SU-DHL-6 (cell line): ENCODE results near the gene COLQ.

Source experiments
- H2AFZ ChIP-seq: fragments of 200-600 bp; sonication (generic); 2 replicates; pipeline ENCODE4 v1.6.1; 2014; ENCODE audit warnings: low read depth, mild to moderate bottlenecking, moderate library complexity, mixed read lengths, antibody characterized with exemption, low read length; ENCODE audit not compliant: severe bottlenecking
- H3F3A ChIP-seq: fragments of 200-600 bp; shearing (Covaris generic); 2 replicates; pipeline ENCODE4 v1.6.0; 2016; ENCODE audit warnings: antibody characterized with exemption, mild to moderate bottlenecking; ENCODE audit not compliant: insufficient read depth
- H3K27ac ChIP-seq: fragments of 200-600 bp; sonication (generic); 2 replicates; pipeline ENCODE4 v1.5.1; 2016; ENCODE audit warnings: low read depth, mild to moderate bottlenecking, low read length, moderate library complexity, mixed read lengths
- H3K27me3 ChIP-seq: fragments of 200-600 bp; sonication (generic), shearing (Covaris generic); 2 replicates; pipeline ENCODE4 v1.6.0; 2014; ENCODE audit warnings: mild to moderate bottlenecking, low read length
- H3K36me3 ChIP-seq: fragments of 200-600 bp; sonication (generic); 2 replicates; pipeline ENCODE4 v1.6.1; 2014; ENCODE audit warnings: mild to moderate bottlenecking, low read length, mixed read lengths
- H3K4me2 ChIP-seq: fragments of 300-600, 200-600 bp; shearing (Covaris generic), sonication (generic); 2 replicates; pipeline ENCODE4 v1.6.0; 2014; ENCODE audit warnings: low read length, low read depth, mild to moderate bottlenecking; ENCODE audit not compliant: poor library complexity, severe bottlenecking
- H3K4me3 ChIP-seq: fragments of 200-600 bp; sonication (generic); 2 replicates; pipeline ENCODE4 v1.5.1; 2014; ENCODE audit warnings: antibody characterized with exemption, low read length, mild to moderate bottlenecking, mixed read lengths; ENCODE audit not compliant: insufficient read depth, poor library complexity, severe bottlenecking
- H3K79me2 ChIP-seq: fragments of 200-600 bp; sonication (generic); 2 replicates; pipeline ENCODE4 v1.6.1; 2014; ENCODE audit warnings: mild to moderate bottlenecking, low read length, moderate library complexity; ENCODE audit not compliant: insufficient read depth
- H3K9ac ChIP-seq: fragments of 200-600 bp; sonication (generic); 2 replicates; pipeline ENCODE4 v1.7.0; 2014; ENCODE audit warnings: mild to moderate bottlenecking, low read length
- H3K9me2 ChIP-seq: fragments of 200-600 bp; sonication (generic); replicated peaks from 2 replicates; pipeline ENCODE4 v1.6.1; 2014; ENCODE audit warnings: low read length; ENCODE audit not compliant: insufficient read depth
- H3K9me3 ChIP-seq: fragments of 200-600 bp; sonication (generic); 2 replicates; pipeline ENCODE4 v1.6.1; 2014; ENCODE audit warnings: low read length, mixed read lengths; ENCODE audit not compliant: insufficient read depth
- H4K20me1 ChIP-seq: fragments of 200-600 bp; sonication (generic); 2 replicates; pipeline ENCODE4 v1.6.1; 2014; ENCODE audit warnings: low read depth, mild to moderate bottlenecking, antibody characterized with exemption, low read length, moderate library complexity, mixed read lengths
- EZH2phosphoT487 ChIP-seq: fragments of 200-600 bp; sonication (generic), shearing (Covaris generic); conservative IDR thresholded peaks from 2 replicates; pipeline ENCODE4 v1.6.1; 2018; ENCODE audit warnings: mild to moderate bottlenecking, antibody characterized with exemption, low read length, moderate library complexity, mixed read lengths
- TF ChIP-seq, protein P1 (sequence below): fragments of 200-600 bp; sonication (generic); IDR thresholded peaks from one replicate; pipeline ENCODE4 v1.5.1; 2017; ENCODE audit warnings: antibody characterized with exemption, mild to moderate bottlenecking, low read length, moderate library complexity; ENCODE audit not compliant: insufficient read depth, poor library complexity, severe bottlenecking

The COLQ gene

DNA sequence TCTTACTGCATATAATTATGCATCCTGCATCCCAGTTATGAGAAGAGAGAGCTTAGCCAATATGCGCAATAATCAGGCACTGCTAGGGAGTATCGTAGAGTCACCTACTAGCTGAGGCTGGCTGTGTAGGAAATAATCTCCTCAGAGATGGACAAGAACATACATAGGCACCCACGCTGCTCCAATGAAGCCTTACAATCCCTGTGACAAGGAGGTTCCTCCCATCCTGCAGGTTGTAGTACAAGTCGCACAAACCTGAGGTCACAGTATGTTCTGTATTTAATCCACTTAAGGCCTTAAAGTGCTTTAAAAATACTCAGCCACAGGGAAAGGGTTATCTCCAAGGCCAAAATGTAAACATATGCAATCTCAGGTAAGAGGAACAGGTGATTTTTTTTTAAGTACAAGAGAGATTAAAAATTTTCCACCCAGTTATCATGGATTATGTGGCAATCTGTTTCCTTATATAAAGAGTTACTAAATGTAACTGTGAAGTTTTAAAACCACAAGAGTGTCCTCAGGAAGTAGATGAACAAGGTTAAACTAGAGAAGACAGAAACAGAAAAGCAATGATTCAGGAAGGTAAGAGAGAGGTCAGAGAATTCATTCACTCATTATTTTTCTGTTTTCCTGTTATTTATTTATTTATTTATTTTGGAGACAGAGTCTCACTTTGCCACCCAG is 7.5 kb upstream of the COLQ start:
- Histone ChIP-seq H3K27me3 (no peaks in the 10 kb centered on the region), H3K4me3 (no peak overlapping the region), H3K9me2 (no peaks in the 10 kb centered on the region), H4K20me1 (no peaks in the 10 kb centered on the region), H2AFZ (no peak overlapping the region), H3K4me2 (no peak overlapping the region), H3K9me3 (no peaks in the 10 kb centered on the region), H3K27ac (no peak overlapping the region), H3F3A (no peaks in the 10 kb centered on the region), H3K79me2 (no peaks in the 10 kb centered on the region), H3K36me3 (no peaks in the 10 kb centered on the region), H3K9ac (no peak overlapping the region)
- no peak for TF ChIP-seq EZH2phosphoT487
- TF ChIP-seq, protein P1, sequence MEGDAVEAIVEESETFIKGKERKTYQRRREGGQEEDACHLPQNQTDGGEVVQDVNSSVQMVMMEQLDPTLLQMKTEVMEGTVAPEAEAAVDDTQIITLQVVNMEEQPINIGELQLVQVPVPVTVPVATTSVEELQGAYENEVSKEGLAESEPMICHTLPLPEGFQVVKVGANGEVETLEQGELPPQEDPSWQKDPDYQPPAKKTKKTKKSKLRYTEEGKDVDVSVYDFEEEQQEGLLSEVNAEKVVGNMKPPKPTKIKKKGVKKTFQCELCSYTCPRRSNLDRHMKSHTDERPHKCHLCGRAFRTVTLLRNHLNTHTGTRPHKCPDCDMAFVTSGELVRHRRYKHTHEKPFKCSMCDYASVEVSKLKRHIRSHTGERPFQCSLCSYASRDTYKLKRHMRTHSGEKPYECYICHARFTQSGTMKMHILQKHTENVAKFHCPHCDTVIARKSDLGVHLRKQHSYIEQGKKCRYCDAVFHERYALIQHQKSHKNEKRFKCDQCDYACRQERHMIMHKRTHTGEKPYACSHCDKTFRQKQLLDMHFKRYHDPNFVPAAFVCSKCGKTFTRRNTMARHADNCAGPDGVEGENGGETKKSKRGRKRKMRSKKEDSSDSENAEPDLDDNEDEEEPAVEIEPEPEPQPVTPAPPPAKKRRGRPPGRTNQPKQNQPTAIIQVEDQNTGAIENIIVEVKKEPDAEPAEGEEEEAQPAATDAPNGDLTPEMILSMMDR = no peak

DNA sequence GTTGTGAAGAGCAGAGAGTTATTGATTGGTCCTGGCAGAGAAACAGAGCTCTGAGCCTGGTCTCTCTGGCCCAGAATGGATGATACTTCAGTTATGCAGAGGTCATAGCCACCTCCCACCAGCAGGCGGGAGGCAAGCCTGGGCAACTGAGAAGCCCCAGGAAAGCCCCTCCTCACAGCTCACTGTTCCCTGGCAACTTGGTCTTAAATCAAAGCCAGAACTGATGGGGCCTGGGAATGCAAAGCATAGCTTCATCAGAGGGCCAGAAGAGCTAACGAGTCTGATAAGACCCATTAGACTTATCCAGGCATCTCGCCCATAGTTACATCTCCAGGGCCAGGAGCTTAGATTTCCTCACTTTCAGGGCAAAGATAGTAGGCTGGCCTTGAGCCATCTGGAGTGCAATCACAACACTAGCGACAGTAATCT is 5.5 kb upstream of the COLQ start:
- TF ChIP-seq EZH2phosphoT487 = no peak
- TF ChIP-seq, protein P1 = no peak
- Histone ChIP-seq H4K20me1 (no peaks in the 10 kb centered on the region), H3K27me3 (no peaks in the 10 kb centered on the region), H2AFZ (no peak overlapping the region), H3K9me2 (no peaks in the 10 kb centered on the region), H3K4me2 (no peak overlapping the region), H3F3A (no peaks in the 10 kb centered on the region), H3K9me3 (no peaks in the 10 kb centered on the region), H3K27ac (no peak overlapping the region), H3K79me2 (no peaks in the 10 kb centered on the region), H3K36me3 (no peaks in the 10 kb centered on the region), H3K4me3 (no peak overlapping the region), H3K9ac (no peak overlapping the region)

DNA sequence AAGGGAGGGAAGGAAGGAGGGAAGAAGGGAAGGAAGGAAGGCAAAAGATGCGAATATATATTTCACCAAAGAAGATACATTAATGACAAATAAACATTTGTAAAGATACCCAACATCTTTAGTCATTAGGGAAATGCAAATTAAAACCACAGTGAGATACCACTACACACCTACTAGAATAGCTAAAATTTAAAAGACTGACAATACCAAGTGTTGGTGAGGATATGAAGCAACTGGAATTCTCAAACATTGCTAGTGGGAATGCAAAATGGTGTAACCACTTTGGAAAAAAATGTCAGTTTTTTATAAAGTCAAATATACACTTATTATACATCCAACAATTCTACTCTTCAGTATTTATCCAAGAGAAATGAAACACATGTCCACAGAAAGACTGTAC is 4.3 kb upstream of the COLQ start:
- Histone ChIP-seq H3K9me2 (no peaks in the 10 kb centered on the region), H4K20me1 (no peaks in the 10 kb centered on the region), H3K9me3 (no peaks in the 10 kb centered on the region), H3K4me2 (no peak overlapping the region), H2AFZ (no peak overlapping the region), H3K36me3 (no peaks in the 10 kb centered on the region), H3K27ac (no peak overlapping the region), H3K79me2 (no peaks in the 10 kb centered on the region), H3K27me3 (no peaks in the 10 kb centered on the region), H3K9ac (no peak overlapping the region), H3K4me3 (no peak overlapping the region), H3F3A (no peaks in the 10 kb centered on the region)
- TF ChIP-seq, protein P1 = no peak
- TF ChIP-seq EZH2phosphoT487 = no peak
